ENCODE results near the gene HAUS3. TPM values are rescaled to one million over a fixed set of nuclear protein-coding genes. Genes with fewer than 3 reads are reported as not detected.

Gene HAUS3
- total and polyA plus RNA-seq, 10 of the 15 experiments (the other 5 are each of a cell fraction or from before 2014, with no cell fraction given) = 4.2 to 23.9 (median 12.3) TPM

DNA sequence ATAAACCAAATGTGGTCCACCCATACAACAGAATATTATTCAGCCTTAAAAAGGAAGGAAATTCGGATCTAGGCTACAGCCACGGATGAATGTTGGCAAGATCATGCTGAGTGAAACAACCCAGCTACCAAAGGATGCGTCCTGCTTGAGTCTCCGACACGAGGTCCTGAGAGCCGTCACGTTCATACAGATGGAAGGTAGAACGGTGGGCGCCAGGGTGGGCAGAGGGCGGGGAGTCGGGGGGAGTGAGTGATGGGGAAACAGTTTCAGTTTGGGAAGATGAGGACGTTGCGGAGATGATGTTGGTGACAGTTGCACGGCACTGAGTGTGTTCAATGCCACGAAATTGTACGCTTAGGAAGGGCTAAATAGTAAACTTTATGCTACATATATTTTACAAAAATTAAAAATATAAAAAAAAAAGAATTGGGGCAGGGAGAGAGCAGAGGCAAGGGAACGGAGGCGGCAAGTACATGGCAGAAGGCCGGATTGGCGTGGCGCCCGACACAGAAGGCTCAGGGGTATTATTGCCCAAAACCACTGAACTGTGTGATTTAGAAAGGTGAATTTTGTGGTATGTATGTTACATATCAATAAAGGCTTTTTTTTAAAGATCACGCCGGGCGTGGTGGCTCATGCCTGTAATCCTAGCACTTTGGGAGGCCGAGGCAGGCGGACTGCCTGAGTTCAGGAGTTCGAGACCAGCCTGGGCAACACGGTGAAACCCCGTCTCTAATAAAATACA is 34.8 kb upstream of the HAUS3 start (continued):
- TF ChIP-seq RB1 (IDR thresholded peaks at IDR 0.05; ENCODE audit: borderline replicate concordance) (no peak), MEF2B (IDR thresholded peaks at IDR 0.05; ENCODE audit: partially characterized antibody, poor library complexity, severe bottlenecking) (no peak), MXI1 (IDR thresholded peaks at IDR 0.05; ENCODE audit: low read depth, low read length) (no peak)
- TF ChIP-seq, protein P1, sequence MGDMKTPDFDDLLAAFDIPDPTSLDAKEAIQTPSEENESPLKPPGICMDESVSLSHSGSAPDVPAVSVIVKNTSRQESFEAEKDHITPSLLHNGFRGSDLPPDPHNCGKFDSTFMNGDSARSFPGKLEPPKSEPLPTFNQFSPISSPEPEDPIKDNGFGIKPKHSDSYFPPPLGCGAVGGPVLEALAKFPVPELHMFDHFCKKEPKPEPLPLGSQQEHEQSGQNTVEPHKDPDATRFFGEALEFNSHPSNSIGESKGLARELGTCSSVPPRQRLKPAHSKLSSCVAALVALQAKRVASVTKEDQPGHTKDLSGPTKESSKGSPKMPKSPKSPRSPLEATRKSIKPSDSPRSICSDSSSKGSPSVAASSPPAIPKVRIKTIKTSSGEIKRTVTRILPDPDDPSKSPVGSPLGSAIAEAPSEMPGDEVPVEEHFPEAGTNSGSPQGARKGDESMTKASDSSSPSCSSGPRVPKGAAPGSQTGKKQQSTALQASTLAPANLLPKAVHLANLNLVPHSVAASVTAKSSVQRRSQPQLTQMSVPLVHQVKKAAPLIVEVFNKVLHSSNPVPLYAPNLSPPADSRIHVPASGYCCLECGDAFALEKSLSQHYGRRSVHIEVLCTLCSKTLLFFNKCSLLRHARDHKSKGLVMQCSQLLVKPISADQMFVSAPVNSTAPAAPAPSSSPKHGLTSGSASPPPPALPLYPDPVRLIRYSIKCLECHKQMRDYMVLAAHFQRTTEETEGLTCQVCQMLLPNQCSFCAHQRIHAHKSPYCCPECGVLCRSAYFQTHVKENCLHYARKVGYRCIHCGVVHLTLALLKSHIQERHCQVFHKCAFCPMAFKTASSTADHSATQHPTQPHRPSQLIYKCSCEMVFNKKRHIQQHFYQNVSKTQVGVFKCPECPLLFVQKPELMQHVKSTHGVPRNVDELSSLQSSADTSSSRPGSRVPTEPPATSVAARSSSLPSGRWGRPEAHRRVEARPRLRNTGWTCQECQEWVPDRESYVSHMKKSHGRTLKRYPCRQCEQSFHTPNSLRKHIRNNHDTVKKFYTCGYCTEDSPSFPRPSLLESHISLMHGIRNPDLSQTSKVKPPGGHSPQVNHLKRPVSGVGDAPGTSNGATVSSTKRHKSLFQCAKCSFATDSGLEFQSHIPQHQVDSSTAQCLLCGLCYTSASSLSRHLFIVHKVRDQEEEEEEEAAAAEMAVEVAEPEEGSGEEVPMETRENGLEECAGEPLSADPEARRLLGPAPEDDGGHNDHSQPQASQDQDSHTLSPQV (IDR thresholded peaks at IDR 0.05) = no peak

DNA sequence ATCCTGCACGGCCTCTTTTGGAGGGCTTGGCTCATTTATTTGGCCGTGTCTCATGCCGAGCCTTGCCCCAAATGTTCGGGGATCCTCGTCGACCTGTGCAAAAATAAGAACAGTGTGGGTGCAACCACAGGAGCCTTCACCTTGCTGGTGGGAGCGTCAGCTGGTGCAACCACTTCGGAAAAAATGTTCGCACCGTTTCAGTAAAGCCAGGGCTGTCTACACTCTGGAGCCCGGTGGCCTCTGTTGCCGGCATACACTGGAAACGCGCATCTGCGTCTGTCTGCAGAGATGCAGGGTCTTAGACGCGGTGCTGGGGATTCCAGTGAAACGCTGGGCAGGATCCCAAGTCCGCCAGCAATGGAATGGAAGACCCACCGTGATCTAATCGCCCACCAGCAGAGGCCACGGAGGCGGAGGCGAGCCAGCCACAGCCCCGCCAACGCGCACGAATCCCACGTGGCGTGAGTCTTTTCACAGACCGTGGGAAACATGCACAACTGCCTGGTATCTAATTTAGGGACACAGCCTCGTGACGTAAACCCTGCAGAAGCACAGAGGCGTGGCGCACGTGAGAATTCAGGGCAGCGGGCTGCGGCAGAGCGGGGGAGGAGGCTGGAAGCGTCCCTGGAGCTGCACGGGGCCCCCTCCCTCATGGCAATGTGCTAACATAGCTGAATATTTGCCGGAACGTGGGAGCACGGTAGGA is 33.8 kb upstream of the HAUS3 start:
- ChIA-PET RAD21 (ENCODE audit: unreplicated experiment) (no interaction called here), SMC1A (ENCODE audit: uncharacterized antibody, unreplicated experiment) (no interaction called here), CTCF (no interaction called here), POLR2A (no interaction called here)
- no peaks in the 10 kb centered on the region for H4K20me1 ChIP-seq (ENCODE audit: control insufficient read depth, insufficient read depth)
- H3K4me2 ChIP-seq (ENCODE audit: control insufficient read depth, insufficient read depth) = no peak overlapping the region
- H3K4me3 ChIP-seq = no peak overlapping the region
- no peak overlapping the region for H2AFZ ChIP-seq (ENCODE audit: control insufficient read depth, low read depth, low read length)
- in situ Hi-C loops (cut with MboI) (no loop called here), intact Hi-C loops (cut with micrococcal nuclease; ENCODE audit: unreplicated experiment) (no loop called here)
- no peaks in the 10 kb centered on the region for H3K36me3 ChIP-seq (ENCODE audit: control insufficient read depth in 2 of 2, insufficient read depth in 2 of 2, low read length in 1 of 2)
- WGBS (ENCODE audit: insufficient coverage, insufficient replicate concordance, low lambda C conversion rate, missing lambda C conversion rate) = 71% methylated on average over 44 of the region's 44 CpGs
- no TSS peak for BruUV-seq (replicated peaks)
- DNase-seq (ENCODE audit: low read depth, low spot score) = no peak
- H3K79me2 ChIP-seq (ENCODE audit: control insufficient read depth, insufficient read depth, low read length) = no peaks in the 10 kb centered on the region
- no peak overlapping the region for H3K27ac ChIP-seq (ENCODE audit: control insufficient read depth, insufficient read depth)
- H3K27me3 ChIP-seq (replicated peaks in 1 of 2; ENCODE audit: control insufficient read depth in 2 of 2, insufficient read depth in 2 of 2, low read length in 1 of 2) = no peaks in the 10 kb centered on the region
- no peaks in the 10 kb centered on the region for H3K9me3 ChIP-seq (replicated peaks; ENCODE audit: control insufficient read depth, insufficient read depth, low read length)
- FAIRE-seq = no peak
- ATAC-seq = no peak
- H3K4me1 ChIP-seq (ENCODE audit: control insufficient read depth, insufficient read depth, low read length) = no peaks in the 10 kb centered on the region
- no peak overlapping the region for H3K9ac ChIP-seq (ENCODE audit: control insufficient read depth, insufficient read depth, low read length)
- TF ChIP-seq, protein P2, sequence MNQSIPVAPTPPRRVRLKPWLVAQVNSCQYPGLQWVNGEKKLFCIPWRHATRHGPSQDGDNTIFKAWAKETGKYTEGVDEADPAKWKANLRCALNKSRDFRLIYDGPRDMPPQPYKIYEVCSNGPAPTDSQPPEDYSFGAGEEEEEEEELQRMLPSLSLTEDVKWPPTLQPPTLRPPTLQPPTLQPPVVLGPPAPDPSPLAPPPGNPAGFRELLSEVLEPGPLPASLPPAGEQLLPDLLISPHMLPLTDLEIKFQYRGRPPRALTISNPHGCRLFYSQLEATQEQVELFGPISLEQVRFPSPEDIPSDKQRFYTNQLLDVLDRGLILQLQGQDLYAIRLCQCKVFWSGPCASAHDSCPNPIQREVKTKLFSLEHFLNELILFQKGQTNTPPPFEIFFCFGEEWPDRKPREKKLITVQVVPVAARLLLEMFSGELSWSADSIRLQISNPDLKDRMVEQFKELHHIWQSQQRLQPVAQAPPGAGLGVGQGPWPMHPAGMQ (IDR thresholded peaks at IDR 0.05; ENCODE audit: borderline replicate concordance) = no peak
- TF ChIP-seq, protein P1 (IDR thresholded peaks at IDR 0.05) = no peak
- no peak for TF ChIP-seq EED (IDR thresholded peaks at IDR 0.05; ENCODE audit: low read depth)

All from GM12878 (cell line).